Panc1 (cell line): ENCODE measurements around the gene SH3TC1.

ENCODE experiments used
- POLR2AphosphoS5 ChIP-seq: IDR thresholded peaks from 2 replicates; pipeline ENCODE4 v1.6.1; 2012; ENCODE audit warnings: mild to moderate bottlenecking, low read depth, low read length, moderate library complexity
- SIN3A ChIP-seq: IDR thresholded peaks from 2 replicates; pipeline ENCODE4 v1.6.1; 2012; ENCODE audit warnings: low read depth, mild to moderate bottlenecking, low read length, moderate library complexity, borderline replicate concordance; ENCODE audit not compliant: insufficient read depth
- TF ChIP-seq, protein P1 (sequence below): fragments of 450-650 bp; IDR thresholded peaks from 2 replicates; pipeline ENCODE4 v1.5.1; 2017; ENCODE audit warnings: mild to moderate bottlenecking
- TF ChIP-seq, protein P2 (sequence below), 2 experiments: IDR thresholded peaks; 2 replicates each; pipeline ENCODE4 v1.6.1; 2011 to 2012; ENCODE audit warnings: low read depth in 2 of 2, control low read depth in 1 of 2, low read length in 1 of 2, mild to moderate bottlenecking in 1 of 2, moderate library complexity in 1 of 2; ENCODE audit not compliant: insufficient read depth in 1 of 2

DNA sequence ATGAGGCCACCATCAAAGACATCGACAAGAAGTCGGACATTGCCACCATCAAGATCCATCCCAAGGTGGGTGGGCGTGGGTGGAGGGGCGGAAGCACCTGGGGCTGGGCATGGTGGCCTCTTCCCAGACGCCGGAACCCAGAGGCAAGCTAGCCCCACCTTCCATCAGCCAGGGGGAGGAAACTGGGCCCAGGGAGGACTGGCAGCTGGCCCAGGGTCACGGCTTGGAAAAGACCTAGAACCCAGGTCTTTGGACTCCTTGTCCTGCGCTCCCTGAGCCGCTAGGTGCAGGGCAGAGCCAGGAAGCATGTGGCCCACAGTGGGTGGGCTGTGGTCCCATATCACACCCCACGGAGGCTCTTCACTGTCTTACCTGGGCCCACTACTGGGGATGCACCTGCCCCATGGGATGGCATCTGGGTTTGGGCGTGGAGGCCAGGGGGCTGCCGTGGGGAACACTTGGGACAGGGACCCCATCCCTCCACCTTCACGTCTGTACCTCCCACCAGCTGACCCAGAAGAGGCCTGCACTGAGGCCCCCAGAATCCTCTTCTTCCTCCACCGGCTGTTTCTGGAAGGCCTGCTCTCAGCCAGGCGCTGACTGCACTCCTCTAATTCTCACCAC is 87.7 kb downstream of the SH3TC1 start:
- TF ChIP-seq, protein P1, sequence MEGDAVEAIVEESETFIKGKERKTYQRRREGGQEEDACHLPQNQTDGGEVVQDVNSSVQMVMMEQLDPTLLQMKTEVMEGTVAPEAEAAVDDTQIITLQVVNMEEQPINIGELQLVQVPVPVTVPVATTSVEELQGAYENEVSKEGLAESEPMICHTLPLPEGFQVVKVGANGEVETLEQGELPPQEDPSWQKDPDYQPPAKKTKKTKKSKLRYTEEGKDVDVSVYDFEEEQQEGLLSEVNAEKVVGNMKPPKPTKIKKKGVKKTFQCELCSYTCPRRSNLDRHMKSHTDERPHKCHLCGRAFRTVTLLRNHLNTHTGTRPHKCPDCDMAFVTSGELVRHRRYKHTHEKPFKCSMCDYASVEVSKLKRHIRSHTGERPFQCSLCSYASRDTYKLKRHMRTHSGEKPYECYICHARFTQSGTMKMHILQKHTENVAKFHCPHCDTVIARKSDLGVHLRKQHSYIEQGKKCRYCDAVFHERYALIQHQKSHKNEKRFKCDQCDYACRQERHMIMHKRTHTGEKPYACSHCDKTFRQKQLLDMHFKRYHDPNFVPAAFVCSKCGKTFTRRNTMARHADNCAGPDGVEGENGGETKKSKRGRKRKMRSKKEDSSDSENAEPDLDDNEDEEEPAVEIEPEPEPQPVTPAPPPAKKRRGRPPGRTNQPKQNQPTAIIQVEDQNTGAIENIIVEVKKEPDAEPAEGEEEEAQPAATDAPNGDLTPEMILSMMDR, result no peak
- TF ChIP-seq POLR2AphosphoS5 (no peak), SIN3A (no peak)
- TF ChIP-seq, protein P2, sequence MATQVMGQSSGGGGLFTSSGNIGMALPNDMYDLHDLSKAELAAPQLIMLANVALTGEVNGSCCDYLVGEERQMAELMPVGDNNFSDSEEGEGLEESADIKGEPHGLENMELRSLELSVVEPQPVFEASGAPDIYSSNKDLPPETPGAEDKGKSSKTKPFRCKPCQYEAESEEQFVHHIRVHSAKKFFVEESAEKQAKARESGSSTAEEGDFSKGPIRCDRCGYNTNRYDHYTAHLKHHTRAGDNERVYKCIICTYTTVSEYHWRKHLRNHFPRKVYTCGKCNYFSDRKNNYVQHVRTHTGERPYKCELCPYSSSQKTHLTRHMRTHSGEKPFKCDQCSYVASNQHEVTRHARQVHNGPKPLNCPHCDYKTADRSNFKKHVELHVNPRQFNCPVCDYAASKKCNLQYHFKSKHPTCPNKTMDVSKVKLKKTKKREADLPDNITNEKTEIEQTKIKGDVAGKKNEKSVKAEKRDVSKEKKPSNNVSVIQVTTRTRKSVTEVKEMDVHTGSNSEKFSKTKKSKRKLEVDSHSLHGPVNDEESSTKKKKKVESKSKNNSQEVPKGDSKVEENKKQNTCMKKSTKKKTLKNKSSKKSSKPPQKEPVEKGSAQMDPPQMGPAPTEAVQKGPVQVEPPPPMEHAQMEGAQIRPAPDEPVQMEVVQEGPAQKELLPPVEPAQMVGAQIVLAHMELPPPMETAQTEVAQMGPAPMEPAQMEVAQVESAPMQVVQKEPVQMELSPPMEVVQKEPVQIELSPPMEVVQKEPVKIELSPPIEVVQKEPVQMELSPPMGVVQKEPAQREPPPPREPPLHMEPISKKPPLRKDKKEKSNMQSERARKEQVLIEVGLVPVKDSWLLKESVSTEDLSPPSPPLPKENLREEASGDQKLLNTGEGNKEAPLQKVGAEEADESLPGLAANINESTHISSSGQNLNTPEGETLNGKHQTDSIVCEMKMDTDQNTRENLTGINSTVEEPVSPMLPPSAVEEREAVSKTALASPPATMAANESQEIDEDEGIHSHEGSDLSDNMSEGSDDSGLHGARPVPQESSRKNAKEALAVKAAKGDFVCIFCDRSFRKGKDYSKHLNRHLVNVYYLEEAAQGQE (IDR thresholded peaks at IDR 0.05; ENCODE audit: insufficient read depth in 1 of 2, low read depth in 2 of 2, low read length in 1 of 2), result no peak
